Transverse colon (tissue), 4 donors: ENCODE measurements around the gene KIDINS220.

Source experiments
- POLR2A ChIP-seq: fragments of 450-650 bp; IDR thresholded peaks from one replicate; pipeline ENCODE4 v1.6.1; 2016; ENCODE audit warnings: antibody characterized with exemption, mild to moderate bottlenecking, moderate library complexity
- POLR2AphosphoS5 ChIP-seq, 3 donors: sonication (generic); formaldehyde crosslinking; IDR thresholded peaks; one replicate each; pipeline ENCODE4 v1.6.1; 2016; ENCODE audit warnings: antibody characterized with exemption in 3 of 3
- TF ChIP-seq, protein P1 (sequence below), 5 experiments: fragments of 200-600 bp in 3 of 5; fragments of 450-650 bp in 2 of 5; sonication (generic) in 3 of 5; IDR thresholded peaks; 1 replicate in 2 of 5; 2 replicates in 3 of 5; pipeline ENCODE4 v1.5.1; 2016 to 2017; ENCODE audit warnings: antibody characterized with exemption in 5 of 5, inconsistent platforms in 3 of 5, mild to moderate bottlenecking in 2 of 5, moderate library complexity in 1 of 5

DNA sequence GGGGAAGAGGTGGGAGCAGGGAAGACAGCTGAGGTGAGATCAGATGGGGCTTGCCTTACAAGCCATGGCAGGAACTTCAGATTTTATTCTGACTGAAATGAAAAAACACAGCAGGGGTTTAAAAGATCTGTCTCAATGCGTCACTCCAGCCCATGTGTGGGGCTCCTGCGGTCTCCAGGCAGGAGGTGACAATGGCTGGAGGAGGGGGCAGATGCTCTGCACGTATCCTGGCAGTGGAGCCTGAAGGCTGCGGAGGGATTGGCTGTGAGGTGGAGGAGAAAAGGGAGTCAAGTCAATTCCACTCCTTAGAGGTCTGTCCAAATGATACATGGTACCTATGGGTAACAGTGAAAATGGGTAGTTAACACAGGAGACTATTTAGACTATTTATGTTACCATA is 40.5 kb upstream of the KIDINS220 start:
- no peak for TF ChIP-seq POLR2A
- TF ChIP-seq, protein P1, sequence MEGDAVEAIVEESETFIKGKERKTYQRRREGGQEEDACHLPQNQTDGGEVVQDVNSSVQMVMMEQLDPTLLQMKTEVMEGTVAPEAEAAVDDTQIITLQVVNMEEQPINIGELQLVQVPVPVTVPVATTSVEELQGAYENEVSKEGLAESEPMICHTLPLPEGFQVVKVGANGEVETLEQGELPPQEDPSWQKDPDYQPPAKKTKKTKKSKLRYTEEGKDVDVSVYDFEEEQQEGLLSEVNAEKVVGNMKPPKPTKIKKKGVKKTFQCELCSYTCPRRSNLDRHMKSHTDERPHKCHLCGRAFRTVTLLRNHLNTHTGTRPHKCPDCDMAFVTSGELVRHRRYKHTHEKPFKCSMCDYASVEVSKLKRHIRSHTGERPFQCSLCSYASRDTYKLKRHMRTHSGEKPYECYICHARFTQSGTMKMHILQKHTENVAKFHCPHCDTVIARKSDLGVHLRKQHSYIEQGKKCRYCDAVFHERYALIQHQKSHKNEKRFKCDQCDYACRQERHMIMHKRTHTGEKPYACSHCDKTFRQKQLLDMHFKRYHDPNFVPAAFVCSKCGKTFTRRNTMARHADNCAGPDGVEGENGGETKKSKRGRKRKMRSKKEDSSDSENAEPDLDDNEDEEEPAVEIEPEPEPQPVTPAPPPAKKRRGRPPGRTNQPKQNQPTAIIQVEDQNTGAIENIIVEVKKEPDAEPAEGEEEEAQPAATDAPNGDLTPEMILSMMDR (IDR thresholded peaks at IDR 0.05), result no peak
- TF ChIP-seq POLR2AphosphoS5 (IDR thresholded peaks at IDR 0.05), result no peak
